Peyer's patch (tissue), 4 donors: ENCODE data around the gene NDUFAF4. TPM values are rescaled to one million over a fixed set of nuclear protein-coding genes. Genes with fewer than 3 reads are reported as not detected.

Experiments used
- DNase-seq, 3 donors: peaks; one replicate each; pipeline ENCODE4 v3.0.0-alpha.2; 2017 to 2019
- H3K27ac ChIP-seq, 4 donors: fragments of 200-600 bp; sonication (generic); one replicate each; pipeline ENCODE4 v1.5.1; 2016 to 2019
- H3K27me3 ChIP-seq, 2 donors: fragments of 200-600 bp; sonication (generic); one replicate each; pipeline ENCODE4 v1.5.1; 2019
- H3K36me3 ChIP-seq, 3 donors: fragments of 200-600 bp; sonication (generic); one replicate each; pipeline ENCODE4 v1.5.1; 2016 to 2019
- H3K4me1 ChIP-seq, 4 donors: fragments of 200-600 bp; sonication (generic); one replicate each; pipeline ENCODE4 v1.5.1; 2016 to 2019
- H3K4me3 ChIP-seq, 4 donors: fragments of 200-600 bp; sonication (generic); 1 replicate in 3 of 4; 2 replicates in 1 of 4; pipeline ENCODE4 v1.5.1; 2016 to 2019; ENCODE audit warnings: mild to moderate bottlenecking in 1 of 4
- H3K9me3 ChIP-seq, 4 donors: fragments of 200-600 bp; sonication (generic); one replicate each; pipeline ENCODE4 v1.5.1; 2016 to 2019; ENCODE audit warnings: mild to moderate bottlenecking in 1 of 4
- POLR2A ChIP-seq, 2 donors: fragments of 450-650 bp; IDR thresholded peaks; one replicate each; pipeline ENCODE4 v1.5.1; 2017; ENCODE audit warnings: antibody characterized with exemption in 2 of 2, mild to moderate bottlenecking in 2 of 2, moderate library complexity in 2 of 2
- total RNA-seq, 4 donors: library from RNA; depleted of rRNA; stranded (reverse); fragments of >200 nt; gene quantifications; one replicate each; pipeline ENCODE4 v1.1.0, GENCODE V29; 2016
- TF ChIP-seq, protein P1 (sequence below), 6 experiments: fragments of 450-650 bp in 4 of 6; fragments of 200-600 bp in 2 of 6; sonication (generic) in 1 of 6; IDR thresholded peaks; one replicate each; pipeline ENCODE4 v1.5.1; 2017 to 2019; ENCODE audit warnings: antibody characterized with exemption in 6 of 6, mild to moderate bottlenecking in 3 of 6, moderate library complexity in 1 of 6

Gene NDUFAF4
- total RNA-seq, 4 donors from 2014 or later: 13.2 to 18.9 (median 15.3) TPM

DNA sequence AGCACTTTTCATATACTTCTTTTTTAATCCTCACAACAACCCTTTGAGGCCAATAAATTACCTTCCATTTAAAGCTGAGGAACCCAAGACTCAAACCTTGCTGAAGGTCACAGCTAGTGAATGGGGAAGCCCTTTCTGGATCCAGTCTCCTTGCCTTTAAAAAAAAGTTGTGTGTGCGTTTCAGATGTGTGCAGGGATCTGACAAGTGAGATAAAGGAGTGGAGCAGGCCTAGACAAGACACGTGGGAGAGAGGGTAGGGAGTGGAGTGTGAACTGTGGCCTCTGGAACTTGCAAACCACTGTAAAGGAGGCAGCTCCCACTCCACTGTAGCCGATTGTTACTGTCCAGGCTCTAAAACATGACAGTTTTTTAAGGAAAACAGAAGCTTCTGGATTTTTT is 28.7 kb upstream of the NDUFAF4 start:
- Histone ChIP-seq H3K27ac (no peak overlapping the region), H3K4me1 (peaks cover 0 to 4% (median 0%) of the 10 kb centered on the region in 4 donors), H3K36me3 (no peaks in the 10 kb centered on the region), H3K4me3 (no peak overlapping the region), H3K9me3 (no peaks in the 10 kb centered on the region), H3K27me3 (no peaks in the 10 kb centered on the region)
- TF ChIP-seq, protein P1, sequence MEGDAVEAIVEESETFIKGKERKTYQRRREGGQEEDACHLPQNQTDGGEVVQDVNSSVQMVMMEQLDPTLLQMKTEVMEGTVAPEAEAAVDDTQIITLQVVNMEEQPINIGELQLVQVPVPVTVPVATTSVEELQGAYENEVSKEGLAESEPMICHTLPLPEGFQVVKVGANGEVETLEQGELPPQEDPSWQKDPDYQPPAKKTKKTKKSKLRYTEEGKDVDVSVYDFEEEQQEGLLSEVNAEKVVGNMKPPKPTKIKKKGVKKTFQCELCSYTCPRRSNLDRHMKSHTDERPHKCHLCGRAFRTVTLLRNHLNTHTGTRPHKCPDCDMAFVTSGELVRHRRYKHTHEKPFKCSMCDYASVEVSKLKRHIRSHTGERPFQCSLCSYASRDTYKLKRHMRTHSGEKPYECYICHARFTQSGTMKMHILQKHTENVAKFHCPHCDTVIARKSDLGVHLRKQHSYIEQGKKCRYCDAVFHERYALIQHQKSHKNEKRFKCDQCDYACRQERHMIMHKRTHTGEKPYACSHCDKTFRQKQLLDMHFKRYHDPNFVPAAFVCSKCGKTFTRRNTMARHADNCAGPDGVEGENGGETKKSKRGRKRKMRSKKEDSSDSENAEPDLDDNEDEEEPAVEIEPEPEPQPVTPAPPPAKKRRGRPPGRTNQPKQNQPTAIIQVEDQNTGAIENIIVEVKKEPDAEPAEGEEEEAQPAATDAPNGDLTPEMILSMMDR (IDR thresholded peaks at IDR 0.05): no peak
- TF ChIP-seq POLR2A (IDR thresholded peaks at IDR 0.05): no peak
- no peak for DNase-seq

DNA sequence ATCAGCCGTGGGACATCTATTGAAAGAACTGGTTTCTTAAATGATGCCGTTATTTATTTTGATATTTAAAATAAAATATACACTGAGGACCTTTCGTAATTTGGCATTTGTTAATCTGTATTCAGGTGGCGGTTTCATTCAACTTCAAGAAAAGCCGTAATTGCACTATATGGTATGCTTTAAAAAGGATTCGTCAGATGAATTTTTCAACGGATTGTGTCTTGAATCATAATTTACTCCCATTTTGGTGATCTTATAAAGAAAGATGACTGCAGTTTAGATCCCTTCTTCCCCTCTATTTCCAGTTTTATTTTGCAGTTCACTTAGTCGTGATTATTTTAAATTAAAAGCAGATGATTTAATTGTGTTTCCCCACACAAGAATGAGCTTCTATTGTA is 27.6 kb upstream of the NDUFAF4 start:
- DNase-seq: no peak
- peaks cover 0 to 4% (median 0%) of the 10 kb centered on the region in 4 donors for H3K4me1 ChIP-seq
- no peaks in the 10 kb centered on the region for H3K36me3 ChIP-seq
- H3K27me3 ChIP-seq: no peaks in the 10 kb centered on the region
- TF ChIP-seq, protein P1 (IDR thresholded peaks at IDR 0.05): no peak
- no peak for TF ChIP-seq POLR2A (IDR thresholded peaks at IDR 0.05)
- peak overlapping the region; percentile 48 to 76 (median 66) for H3K4me3 ChIP-seq
- H3K27ac ChIP-seq: peak overlapping the region in 1 of 4 donors; percentile 87
- no peaks in the 10 kb centered on the region for H3K9me3 ChIP-seq

DNA sequence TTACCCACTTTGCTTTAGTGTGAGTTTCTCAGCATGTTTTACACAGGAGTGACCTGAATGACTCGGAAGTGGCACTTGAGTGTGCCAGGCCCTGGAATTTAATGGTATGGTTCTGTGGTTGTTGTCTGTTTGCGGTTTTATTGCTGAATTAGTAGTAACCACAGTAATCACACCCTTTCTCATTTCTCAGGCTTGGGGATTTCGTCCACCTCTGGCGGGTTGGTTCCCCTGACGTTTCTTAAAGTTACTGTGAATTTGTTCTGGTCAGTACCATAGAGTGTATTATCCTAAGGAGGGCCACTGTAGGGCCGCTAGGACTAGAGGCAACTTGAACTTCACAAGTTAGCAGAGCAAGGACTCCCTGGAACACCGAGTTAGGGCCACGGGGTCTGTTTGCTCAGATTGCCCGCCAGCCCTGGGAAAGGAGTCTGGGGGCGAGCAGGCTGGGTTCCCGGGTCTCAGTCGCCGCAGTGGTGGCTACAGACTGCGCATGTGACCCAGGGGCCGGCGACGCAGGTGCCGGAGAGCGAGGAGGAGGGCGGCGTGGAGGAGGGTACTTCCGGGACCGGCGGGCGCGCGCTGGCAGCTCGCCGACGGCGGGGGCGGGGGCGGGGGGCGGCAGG is 26.3 kb upstream of the NDUFAF4 start:
- peak overlapping the region; percentile 48 to 76 (median 66) for H3K4me3 ChIP-seq
- DNase-seq: no peak
- H3K4me1 ChIP-seq: peaks cover 0 to 4% (median 0%) of the 10 kb centered on the region in 4 donors
- no peak for TF ChIP-seq POLR2A (IDR thresholded peaks at IDR 0.05)
- TF ChIP-seq, protein P1 (IDR thresholded peaks at IDR 0.05): peak in 2 of 6 experiments; percentile 2 to 12
- peak overlapping the region; percentile 81 to 90 (median 86) for H3K27ac ChIP-seq
- H3K27me3 ChIP-seq: no peaks in the 10 kb centered on the region
- no peaks in the 10 kb centered on the region for H3K36me3 ChIP-seq
- H3K9me3 ChIP-seq: no peaks in the 10 kb centered on the region

DNA sequence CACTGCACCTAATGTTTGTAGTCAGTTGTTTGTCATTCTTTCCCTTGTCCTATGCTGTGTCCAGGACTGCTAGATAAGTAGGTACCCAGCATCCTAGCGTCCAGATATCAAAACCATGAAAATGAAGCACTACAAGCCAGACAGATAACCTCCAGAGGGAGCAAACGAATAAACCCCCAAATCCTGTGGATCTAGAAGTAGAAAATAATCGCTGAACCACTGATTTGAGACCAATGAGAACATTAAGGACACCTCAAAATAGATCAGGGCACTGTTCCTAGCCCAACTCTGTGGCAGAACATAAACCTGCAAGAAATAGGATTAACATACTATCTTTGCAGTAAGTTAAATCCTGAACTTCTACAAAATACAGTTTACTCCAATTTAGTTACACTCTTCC is 25.7 kb upstream of the NDUFAF4 start:
- DNase-seq: no peak
- no peaks in the 10 kb centered on the region for H3K27me3 ChIP-seq
- H3K27ac ChIP-seq: peak overlapping the region; percentile 81 to 90 (median 86)
- no peaks in the 10 kb centered on the region for H3K36me3 ChIP-seq
- H3K4me1 ChIP-seq: peaks cover 0 to 4% (median 0%) of the 10 kb centered on the region in 4 donors
- TF ChIP-seq, protein P1 (IDR thresholded peaks at IDR 0.05): no peak
- TF ChIP-seq POLR2A (IDR thresholded peaks at IDR 0.05): no peak
- H3K9me3 ChIP-seq: no peaks in the 10 kb centered on the region
- H3K4me3 ChIP-seq: peak overlapping the region in 1 of 4 donors; percentile 76

DNA sequence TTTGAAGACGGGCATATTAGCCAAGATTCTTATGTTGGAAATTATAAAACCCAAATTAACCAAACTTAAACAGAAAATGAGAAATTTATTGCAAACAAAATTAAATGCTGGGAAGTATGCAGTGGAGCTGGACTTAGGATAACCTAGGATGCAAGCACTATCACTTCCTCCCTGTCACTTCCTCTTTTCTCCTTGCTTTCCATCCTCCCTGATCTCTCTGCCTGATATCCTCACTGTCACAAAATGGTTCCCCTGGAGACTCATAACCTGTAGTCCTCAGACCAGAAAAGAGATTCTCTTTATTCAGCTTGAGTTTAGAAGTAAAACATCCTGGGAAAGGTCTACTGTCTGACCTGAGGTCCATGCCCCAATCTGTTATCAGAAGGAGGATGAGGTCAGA is 19.4 kb upstream of the NDUFAF4 start:
- Histone ChIP-seq H3K27ac (no peak overlapping the region), H3K36me3 (no peaks in the 10 kb centered on the region), H3K4me1 (no peaks in the 10 kb centered on the region), H3K27me3 (no peaks in the 10 kb centered on the region), H3K9me3 (no peaks in the 10 kb centered on the region), H3K4me3 (no peak overlapping the region)
- DNase-seq: no peak
- TF ChIP-seq, protein P1 (IDR thresholded peaks at IDR 0.05): no peak
- TF ChIP-seq POLR2A (IDR thresholded peaks at IDR 0.05): no peak
